ENCODE results near the gene CTSD. TPM values are rescaled to one million over a fixed set of nuclear protein-coding genes. Genes with fewer than 3 reads are reported as not detected.

The CTSD gene
- total and polyA plus RNA-seq, 2 of the 8 experiments (the other 6 are each of a cell fraction or from before 2014, with no cell fraction given) = 169 to 173 TPM

DNA sequence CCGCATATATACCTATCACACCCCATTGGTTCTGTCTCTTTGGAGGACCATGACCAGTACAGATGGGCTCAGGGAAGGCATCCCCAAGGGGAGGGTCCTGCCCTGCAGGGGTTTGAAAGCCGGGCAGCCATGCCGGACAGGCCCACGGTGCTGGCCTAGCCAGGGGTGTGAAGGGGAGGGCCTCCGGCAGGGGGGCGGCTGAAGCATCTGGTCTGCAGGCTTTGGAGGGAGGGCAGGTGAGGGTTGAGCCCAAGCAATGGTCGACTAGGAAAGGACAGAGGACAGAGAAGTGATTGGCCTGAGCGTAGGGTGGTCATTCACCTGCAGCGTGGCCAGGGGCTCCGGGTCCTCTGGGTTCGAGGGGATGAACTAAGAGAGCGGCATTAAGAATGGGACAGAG lies 11.2 kb upstream of the CTSD start:
- Histone ChIP-seq H3K4ac (replicated peaks; ENCODE audit: insufficient read length, low read depth, low read length) (no peak overlapping the region), H4K5ac (ENCODE audit: insufficient read length, low read depth, low read length) (no peak overlapping the region), H4K8ac (ENCODE audit: extremely low read depth, insufficient read depth, low read length) (peak overlapping the region; percentile 57), H3K56ac (replicated peaks; ENCODE audit: insufficient read length, low read depth, low read length) (no peak overlapping the region), H3K27me3 (replicated peaks in 1 of 4; ENCODE audit: control insufficient read depth in 3 of 4, extremely low read depth in 1 of 4, insufficient read depth in 3 of 4, low read length in 3 of 4) (no peaks in the 10 kb centered on the region; a peak in 1 of 7 replicates), H4K20me1 (replicated peaks in 1 of 2; ENCODE audit: control insufficient read depth in 1 of 2, insufficient read depth in 2 of 2, low read length in 2 of 2) (no peaks in the 10 kb centered on the region), H3K23me2 (ENCODE audit: low read depth, low read length) (peaks cover 3% of the 10 kb centered on the region; the same call in 1 of the 2 replicates), H2BK12ac (ENCODE audit: low read depth, low read length) (0 out of 2 replicates have a peak overlapping the region, but pooled peaks have one; percentile 19), H3K27ac (ENCODE audit: low read depth, low read length) (no peak overlapping the region), H2AK5ac (ENCODE audit: low read depth, low read length) (no peak overlapping the region), H4K91ac (replicated peaks; ENCODE audit: insufficient read length, low read length) (no peak overlapping the region), H3K79me1 (ENCODE audit: low read depth, low read length) (no peaks in the 10 kb centered on the region), H3K9me3 (ENCODE audit: insufficient read depth in 2 of 2, low read depth in 1 of 2, low read length in 1 of 2) (no peaks in the 10 kb centered on the region), H2BK120ac (replicated peaks; ENCODE audit: low read depth, low read length) (no peak overlapping the region), H3K18ac (ENCODE audit: extremely low read depth, low read length) (no peak overlapping the region), H3K14ac (ENCODE audit: insufficient read length) (no peak overlapping the region), H3K36me3 (ENCODE audit: control insufficient read depth in 2 of 4, insufficient read depth in 4 of 4, low read length in 3 of 4) (no peaks in the 10 kb centered on the region), H2AFZ (ENCODE audit: low read length) (no peak overlapping the region), H3K9ac (replicated peaks in 1 of 4; ENCODE audit: extremely low read depth in 1 of 4, low read depth in 3 of 4, low read length in 3 of 4) (no peak overlapping the region), H3K4me2 (ENCODE audit: insufficient read depth in 1 of 2, low read depth in 2 of 2, low read length in 2 of 2) (no peak overlapping the region), H2BK5ac (ENCODE audit: low read depth, low read length) (no peak overlapping the region), H3K79me2 (ENCODE audit: control insufficient read depth in 1 of 2, insufficient read depth in 2 of 2, low read length in 2 of 2) (no peaks in the 10 kb centered on the region), H3K4me3 (ENCODE audit: extremely low read depth in 1 of 4, insufficient read depth in 2 of 4, low read depth in 3 of 4, low read length in 4 of 4) (no peak overlapping the region), H2BK20ac (ENCODE audit: low read length) (no peak overlapping the region), H3K23ac (ENCODE audit: insufficient read length) (no peak overlapping the region), H2BK15ac (ENCODE audit: low read length) (no peak overlapping the region), H3K4me1 (replicated peaks in 1 of 4; ENCODE audit: control insufficient read depth in 3 of 4, insufficient read depth in 4 of 4, low read length in 3 of 4) (peaks cover 5 to 20% (median 11%) of the 10 kb centered on the region in 4 experiments)
- DNase-seq (ENCODE audit: low read depth in 1 of 2, low spot score in 2 of 2) (no peak), FAIRE-seq (no peak)
- WGBS, 2 experiments (ENCODE audit: extremely low coverage in 1 of 2, insufficient coverage in 1 of 2, insufficient read length in 1 of 2, insufficient replicate concordance in 2 of 2, low coverage in 1 of 2, low lambda C conversion rate in 2 of 2, missing lambda C conversion rate in 1 of 2) = 89% methylated on average over 10 of the region's 12 CpGs; no CpG with 5 or more reads in 1 of the 2 experiments
- TF ChIP-seq SP4 (IDR thresholded peaks at IDR 0.05; ENCODE audit: low read length) (no peak), CHD1 (IDR thresholded peaks at IDR 0.05; ENCODE audit: low read depth, low read length) (no peak), MAFK (IDR thresholded peaks at IDR 0.05; ENCODE audit: low read depth, low read length) (no peak), SP1 (IDR thresholded peaks at IDR 0.05; ENCODE audit: low read depth, low read length) (no peak), BCL11A (IDR thresholded peaks at IDR 0.05; ENCODE audit: low read depth in 2 of 2, low read length in 2 of 2) (no peak), NANOG (IDR thresholded peaks at IDR 0.05; ENCODE audit: insufficient read depth, low read depth, low read length, poor library complexity, severe bottlenecking) (no peak), HDAC2 (IDR thresholded peaks at IDR 0.05; ENCODE audit: borderline replicate concordance in 1 of 2, low read depth in 2 of 2, low read length in 2 of 2) (no peak), KDM4A (IDR thresholded peaks at IDR 0.05; ENCODE audit: low read depth, low read length, severe bottlenecking) (no peak), GTF2F1 (IDR thresholded peaks at IDR 0.05; ENCODE audit: borderline replicate concordance, low read depth, low read length) (no peak), CBX5 (IDR thresholded peaks at IDR 0.05; ENCODE audit: low read depth, low read length) (no peak), PHF8 (conservative IDR thresholded peaks at IDR 0.05; ENCODE audit: low read depth, low read length) (no peak)
- ChIA-PET CTCF (ENCODE audit: partially characterized antibody) (interaction anchor here (2.4 kb wide), 1 partner anchor 58 kb away, joined by 13 read pairs; no protein-coding TSS in a partner anchor), POLR2A (ENCODE audit: partially characterized antibody) (interaction anchor here (0.9 kb wide), 1 partner anchor 8 kb away, joined by 6 read pairs; no protein-coding TSS in a partner anchor)
